DND-41 (cell line): Measurements from ENCODE around the gene FAM241B.

Experiments used
- ATAC-seq: fragments of 200-7000 bp; cut with Tn5 transposase; 3 replicates; pipeline ENCODE4 v1.9.1; 2021; ENCODE audit warnings: low read depth; ENCODE audit not compliant: insufficient read depth
- DNase-seq: peaks from one replicate; pipeline ENCODE4 v3.0.0-alpha.2; 2020
- H2AFZ ChIP-seq: 2 replicates; pipeline ENCODE4 v1.6.0; 2012; ENCODE audit warnings: low read depth, low read length
- H3K27ac ChIP-seq: 2 replicates; pipeline ENCODE4 v1.5.1; 2012; ENCODE audit warnings: low read length, inconsistent platforms
- H3K27me3 ChIP-seq: fragments of 200-600 bp; sonication (generic); 2 replicates; pipeline ENCODE4 v1.6.0; 2012; ENCODE audit warnings: low read length, mild to moderate bottlenecking, inconsistent platforms; ENCODE audit not compliant: insufficient read depth, poor library complexity
- H3K36me3 ChIP-seq: 2 replicates; pipeline ENCODE4 v1.5.1; 2012; ENCODE audit warnings: low read length, inconsistent platforms; ENCODE audit not compliant: insufficient read depth
- H3K4me1 ChIP-seq: 2 replicates; pipeline ENCODE4 v1.5.1; 2012; ENCODE audit warnings: mild to moderate bottlenecking, low read length; ENCODE audit not compliant: insufficient read depth
- H3K4me2 ChIP-seq: 2 replicates; pipeline ENCODE4 v1.6.0; 2012; ENCODE audit warnings: mild to moderate bottlenecking, moderate library complexity, low read length, inconsistent platforms; ENCODE audit not compliant: insufficient read depth
- H3K4me3 ChIP-seq, 2 experiments: fragments of 200-600 bp in 1 of 2; shearing (Covaris generic) in 1 of 2; 2 replicates each; pipeline ENCODE4 v1.5.1; 2012 to 2016; ENCODE audit warnings: inconsistent platforms in 2 of 2, low read length in 2 of 2, mild to moderate bottlenecking in 2 of 2, low read depth in 1 of 2, moderate library complexity in 1 of 2
- H3K79me2 ChIP-seq: 2 replicates; pipeline ENCODE4 v1.6.0; 2012; ENCODE audit warnings: low read length, inconsistent platforms; ENCODE audit not compliant: insufficient read depth
- H3K9ac ChIP-seq: 2 replicates; pipeline ENCODE4 v1.6.0; 2012; ENCODE audit warnings: low read depth, mild to moderate bottlenecking, inconsistent platforms, low read length, moderate library complexity
- H3K9me3 ChIP-seq: 2 replicates; pipeline ENCODE4 v1.5.1; 2012; ENCODE audit warnings: low read length, moderate library complexity, mild to moderate bottlenecking, inconsistent platforms; ENCODE audit not compliant: insufficient read depth, severe bottlenecking
- H4K20me1 ChIP-seq: 2 replicates; pipeline ENCODE4 v1.6.0; 2012; ENCODE audit warnings: low read length; ENCODE audit not compliant: insufficient read depth
- CTCF ChIP-seq: IDR thresholded peaks from 2 replicates; pipeline ENCODE4 v1.5.1; 2012; ENCODE audit warnings: borderline replicate concordance, low read length, moderate library complexity, mild to moderate bottlenecking; ENCODE audit not compliant: poor library complexity, severe bottlenecking; ENCODE audit errors: extremely low read depth
- EZH2 ChIP-seq: IDR thresholded peaks from 3 replicates; pipeline ENCODE4 v1.6.1; 2012; ENCODE audit warnings: borderline replicate concordance, low read depth, mild to moderate bottlenecking, moderate library complexity, low read length, inconsistent platforms; ENCODE audit not compliant: severe bottlenecking

The FAM241B gene

DNA sequence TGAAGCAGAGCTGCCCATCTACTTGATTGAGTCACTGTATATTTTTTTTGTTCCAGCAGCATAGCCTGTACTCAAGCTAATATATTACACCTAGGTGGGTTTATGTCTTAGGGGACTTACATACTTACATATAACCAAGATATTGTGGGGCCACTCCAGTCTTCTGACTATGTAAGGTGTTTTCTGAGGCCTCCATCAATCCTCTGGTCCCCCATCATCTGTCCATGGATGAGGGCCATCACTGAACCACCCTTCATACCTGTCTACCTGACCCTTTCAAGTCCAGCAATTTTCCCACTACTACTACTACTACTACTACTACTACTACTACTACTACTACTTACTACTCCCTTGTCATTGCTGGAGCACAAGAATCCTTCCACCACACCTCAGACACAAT is 3.2 kb upstream of the FAM241B start:
- DNase-seq (no peak), ATAC-seq (no peak)
- no peak overlapping the region for H3K9ac ChIP-seq
- H3K9me3 ChIP-seq = peaks cover 3% of the 10 kb centered on the region
- H3K79me2 ChIP-seq = no peaks in the 10 kb centered on the region
- H3K4me2 ChIP-seq = no peak overlapping the region
- H4K20me1 ChIP-seq = no peaks in the 10 kb centered on the region
- no peaks in the 10 kb centered on the region for H3K36me3 ChIP-seq
- TF ChIP-seq CTCF (no peak), EZH2 (no peak)
- no peak overlapping the region for H3K4me3 ChIP-seq
- H3K27ac ChIP-seq = no peak overlapping the region
- no peaks in the 10 kb centered on the region for H3K4me1 ChIP-seq
- H3K27me3 ChIP-seq = no peaks in the 10 kb centered on the region
- H2AFZ ChIP-seq = no peak overlapping the region

- no peak overlapping the region for H3K4me2 ChIP-seq
- H3K27ac ChIP-seq = no peak overlapping the region
- ATAC-seq (no peak), DNase-seq (no peak)
- no peaks in the 10 kb centered on the region; the same call in 1 of the 2 replicates for H4K20me1 ChIP-seq
- no peak overlapping the region for H3K9ac ChIP-seq
- no peak for TF ChIP-seq EZH2
- no peak for TF ChIP-seq CTCF
- no peaks in the 10 kb centered on the region for H3K36me3 ChIP-seq
- H2AFZ ChIP-seq = no peak overlapping the region
- no peaks in the 10 kb centered on the region for H3K9me3 ChIP-seq
- no peaks in the 10 kb centered on the region for H3K79me2 ChIP-seq
- no peaks in the 10 kb centered on the region for H3K27me3 ChIP-seq
- no peak overlapping the region for H3K4me3 ChIP-seq
- no peaks in the 10 kb centered on the region for H3K4me1 ChIP-seq
Measured at GRCh38 chr10:69628891-69629290, 1.2 kb upstream of the FAM241B start.

- no peak for ATAC-seq
- H2AFZ ChIP-seq = no peak overlapping the region
Measured at GRCh38 chr10:69629519-69629896, 539 bp upstream of the FAM241B start.

More at GRCh38 chr10:69629519-69629896, 539 bp upstream of the FAM241B start:
- no peak overlapping the region for H3K27ac ChIP-seq
- H3K27me3 ChIP-seq = no peaks in the 10 kb centered on the region
- no peak overlapping the region for H3K9ac ChIP-seq
- H3K4me2 ChIP-seq = no peak overlapping the region
- no peaks in the 10 kb centered on the region for H3K36me3 ChIP-seq
- H3K4me3 ChIP-seq = no peak overlapping the region
- no peaks in the 10 kb centered on the region for H3K9me3 ChIP-seq
- no peak for TF ChIP-seq CTCF
- no peak for TF ChIP-seq EZH2
- DNase-seq = no peak
- H3K4me1 ChIP-seq = no peaks in the 10 kb centered on the region
- no peaks in the 10 kb centered on the region; the same call in 1 of the 2 replicates for H4K20me1 ChIP-seq
- no peaks in the 10 kb centered on the region for H3K79me2 ChIP-seq
